ENCODE measurements around the gene MEP1B.
"Not testable (repeated sequence)": the region's sequence is repeated elsewhere in the genome, so short reads cannot be mapped to it uniquely, and the experiment has no call there.

MEP1B gene

GRCh38 chr18:32183503-32183902, 6.3 kb upstream of the MEP1B start:
- DNase-seq (ENCODE audit: low spot score) = no peak
- Mint-ChIP-seq H3K27ac (no peak overlapping the region), H3K4me3 (no peak overlapping the region), H3K27me3 (ENCODE audit: low read depth) (peaks cover 5% of the 10 kb centered on the region), H3K36me3 (ENCODE audit: low read depth) (no peaks in the 10 kb centered on the region), H3K9me3 (peaks cover 16% of the 10 kb centered on the region), H3K4me1 (ENCODE audit: low read depth) (no peaks in the 10 kb centered on the region)

GRCh38 chr18:32190209-32190608, 370 bp downstream of the MEP1B start:
- Mint-ChIP-seq H3K4me3 (no peak overlapping the region), H3K36me3 (ENCODE audit: low read depth) (no peaks in the 10 kb centered on the region), H3K27me3 (ENCODE audit: low read depth) (peaks cover 5% of the 10 kb centered on the region), H3K27ac (no peak overlapping the region), H3K9me3 (no peaks in the 10 kb centered on the region), H3K4me1 (ENCODE audit: low read depth) (no peaks in the 10 kb centered on the region)
- DNase-seq (ENCODE audit: low spot score) = no peak

- Mint-ChIP-seq H3K36me3 (ENCODE audit: low read depth) (no peaks in the 10 kb centered on the region), H3K9me3 (no peaks in the 10 kb centered on the region), H3K4me3 (no peak overlapping the region), H3K27ac (no peak overlapping the region), H3K4me1 (ENCODE audit: low read depth) (no peaks in the 10 kb centered on the region), H3K27me3 (ENCODE audit: low read depth) (peaks cover 2% of the 10 kb centered on the region)
- no peak for DNase-seq (ENCODE audit: low spot score)
Measured at GRCh38 chr18:32195881-32196815, 6.3 kb downstream of the MEP1B start.

DNA sequence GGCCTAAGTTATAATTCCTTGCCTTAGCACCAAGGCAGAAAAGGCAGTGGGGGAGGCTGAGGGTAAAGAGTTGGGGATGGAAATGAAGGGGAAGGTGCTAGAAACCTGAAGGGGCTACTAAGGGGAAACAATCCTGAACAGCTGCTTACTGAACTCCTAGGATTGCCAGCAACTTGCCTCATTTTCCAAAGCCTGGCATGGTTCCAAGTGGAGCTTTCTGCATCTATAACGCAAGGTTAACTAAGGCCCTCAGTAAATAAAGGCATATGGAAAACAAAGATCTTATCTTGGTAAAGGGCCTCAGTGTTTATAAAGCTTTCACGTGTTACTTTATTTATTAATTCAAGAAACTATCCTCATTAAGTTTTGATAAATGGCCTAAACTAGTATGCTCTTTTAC, 10.9 kb downstream of the MEP1B start:
- Mint-ChIP-seq H3K27ac (no peak overlapping the region), H3K4me1 (ENCODE audit: low read depth) (no peaks in the 10 kb centered on the region), H3K36me3 (ENCODE audit: low read depth) (no peaks in the 10 kb centered on the region), H3K9me3 (no peaks in the 10 kb centered on the region), H3K4me3 (no peak overlapping the region), H3K27me3 (ENCODE audit: low read depth) (peaks cover 8% of the 10 kb centered on the region)
- DNase-seq (ENCODE audit: low spot score) = no peak

DNA sequence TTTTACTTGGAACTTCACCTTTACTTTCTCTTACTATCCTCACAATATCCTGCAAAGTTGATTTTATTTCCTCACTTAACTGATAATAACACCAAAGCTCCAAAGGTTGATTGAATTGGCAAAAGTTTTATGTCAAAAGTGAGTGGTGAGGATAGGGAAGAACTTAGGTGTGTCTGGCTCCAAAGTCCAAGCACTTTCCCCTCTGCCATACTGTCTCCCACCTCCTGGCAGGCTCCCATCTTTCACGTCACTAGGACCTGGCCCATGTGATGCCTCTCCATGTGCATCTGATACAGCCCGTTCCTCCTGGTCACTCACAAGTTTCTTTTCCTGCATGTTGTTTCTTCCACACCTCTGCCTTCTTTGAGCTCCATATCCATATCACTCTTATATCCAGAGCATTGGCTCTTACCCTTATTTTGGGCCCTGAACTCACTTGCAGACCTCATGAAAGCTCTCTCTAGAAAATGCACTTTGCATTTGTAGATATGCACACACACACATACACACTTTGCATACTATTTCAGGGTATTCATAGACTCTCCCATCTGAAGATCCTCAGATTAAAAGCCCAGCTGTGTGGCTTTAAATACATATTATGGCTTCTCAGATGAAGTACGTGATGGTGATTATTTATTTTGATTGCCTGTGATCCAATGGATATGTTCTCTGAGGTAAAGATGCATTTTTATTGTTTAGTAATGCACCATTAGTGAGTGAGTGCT, 12.3 kb downstream of the MEP1B start:
- Mint-ChIP-seq H3K27ac (no peak overlapping the region), H3K36me3 (ENCODE audit: low read depth) (no peaks in the 10 kb centered on the region), H3K9me3 (no peaks in the 10 kb centered on the region), H3K4me3 (no peak overlapping the region), H3K27me3 (ENCODE audit: low read depth) (peaks cover 8% of the 10 kb centered on the region), H3K4me1 (ENCODE audit: low read depth) (no peaks in the 10 kb centered on the region)
- DNase-seq (ENCODE audit: low spot score) = no peak

DNA sequence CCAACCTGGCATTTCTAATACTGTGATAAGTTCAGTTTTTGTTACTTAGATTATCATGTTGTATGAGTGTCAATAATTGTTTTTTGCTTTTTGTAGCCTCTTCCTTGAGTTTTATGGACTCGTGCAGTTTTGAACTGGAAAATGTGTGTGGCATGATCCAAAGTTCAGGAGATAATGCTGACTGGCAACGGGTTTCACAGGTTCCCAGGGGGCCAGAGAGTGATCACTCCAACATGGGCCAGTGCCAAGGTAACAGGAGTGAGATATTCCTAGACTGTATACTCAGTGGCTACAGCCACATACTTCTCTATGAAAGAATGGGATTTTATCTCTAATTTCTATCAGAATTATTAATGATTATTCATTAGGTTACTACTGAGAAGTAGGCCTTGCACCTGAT, 18.2 kb downstream of the MEP1B start:
- Mint-ChIP-seq H3K4me1 (ENCODE audit: low read depth) (no peaks in the 10 kb centered on the region), H3K27me3 (ENCODE audit: low read depth) (peaks cover 8% of the 10 kb centered on the region), H3K36me3 (ENCODE audit: low read depth) (no peaks in the 10 kb centered on the region), H3K27ac (no peak overlapping the region), H3K9me3 (no peaks in the 10 kb centered on the region), H3K4me3 (no peak overlapping the region)
- no peak for DNase-seq (ENCODE audit: low spot score)

- no peaks in the 10 kb centered on the region for H3K9me3 Mint-ChIP-seq
- H3K4me1 Mint-ChIP-seq (ENCODE audit: low read depth) = no peaks in the 10 kb centered on the region
- H3K27me3 Mint-ChIP-seq (ENCODE audit: low read depth) = peaks cover 8% of the 10 kb centered on the region
- H3K27ac Mint-ChIP-seq = no peak overlapping the region
- no peaks in the 10 kb centered on the region for H3K36me3 Mint-ChIP-seq (ENCODE audit: low read depth)
- DNase-seq (ENCODE audit: low spot score) = no peak
- no peak overlapping the region for H3K4me3 Mint-ChIP-seq
Measured at GRCh38 chr18:32208577-32208976, 18.7 kb downstream of the MEP1B start.

DNA sequence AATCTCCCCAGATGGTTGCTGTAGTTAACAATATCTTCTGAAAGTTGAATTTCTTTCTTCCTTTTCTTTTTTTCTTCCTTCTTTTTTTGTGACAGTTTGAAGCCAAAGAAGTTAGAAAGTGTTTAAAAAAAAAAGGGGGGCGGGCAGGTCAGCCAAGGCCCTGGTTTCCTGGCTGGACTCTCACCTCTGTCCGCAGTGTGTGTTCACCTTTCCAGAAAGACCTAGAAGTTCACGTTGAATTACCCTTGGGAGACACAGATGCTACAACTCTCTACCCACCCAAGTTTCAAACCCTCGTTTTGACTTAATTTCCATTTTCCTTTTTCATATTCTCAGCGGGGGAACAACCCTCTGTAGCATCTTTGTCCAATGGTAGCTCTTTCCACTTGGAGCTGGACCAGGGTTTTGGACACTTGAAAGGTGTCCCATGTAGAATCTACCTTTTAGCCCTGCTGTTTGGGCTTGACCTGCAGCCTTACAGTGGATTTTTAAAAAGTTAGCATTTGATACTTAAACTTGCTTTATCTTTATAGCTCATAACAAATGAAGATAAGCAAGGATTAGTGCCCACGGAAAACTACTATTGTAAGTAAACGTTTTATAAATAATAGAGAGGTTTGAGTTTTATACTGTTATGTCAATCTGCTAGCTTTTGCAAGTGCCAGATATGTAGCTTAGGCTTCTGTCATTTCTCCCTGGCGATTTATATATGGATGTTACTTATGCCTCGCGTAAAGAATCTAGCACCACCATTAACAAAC, 20.0 kb downstream of the MEP1B start:
- H3K4me1 Mint-ChIP-seq (ENCODE audit: low read depth) = no peaks in the 10 kb centered on the region
- no peaks in the 10 kb centered on the region for H3K36me3 Mint-ChIP-seq (ENCODE audit: low read depth)
- DNase-seq (ENCODE audit: low spot score) = no peak
- H3K9me3 Mint-ChIP-seq = no peaks in the 10 kb centered on the region
- H3K27me3 Mint-ChIP-seq (ENCODE audit: low read depth) = no peaks in the 10 kb centered on the region
- H3K27ac Mint-ChIP-seq = no peak overlapping the region
- H3K4me3 Mint-ChIP-seq = no peak overlapping the region

GRCh38 chr18:32213693-32214092, 23.9 kb downstream of the MEP1B start:
- no peaks in the 10 kb centered on the region for H3K36me3 Mint-ChIP-seq (ENCODE audit: low read depth)
- no peak overlapping the region for H3K4me3 Mint-ChIP-seq
- no peak for DNase-seq (ENCODE audit: low spot score)
- no peaks in the 10 kb centered on the region for H3K27me3 Mint-ChIP-seq (ENCODE audit: low read depth)
- no peaks in the 10 kb centered on the region for H3K4me1 Mint-ChIP-seq (ENCODE audit: low read depth)
- H3K27ac Mint-ChIP-seq = no peak overlapping the region
- H3K9me3 Mint-ChIP-seq = no peaks in the 10 kb centered on the region

GRCh38 chr18:32216390-32216789, 26.6 kb downstream of the MEP1B start:
- no peak for DNase-seq (ENCODE audit: low spot score)
- no peak overlapping the region for H3K4me3 Mint-ChIP-seq
- no peak overlapping the region for H3K27ac Mint-ChIP-seq
- H3K4me1 Mint-ChIP-seq (ENCODE audit: low read depth) = no peaks in the 10 kb centered on the region
- H3K36me3 Mint-ChIP-seq (ENCODE audit: low read depth) = no peaks in the 10 kb centered on the region
- H3K27me3 Mint-ChIP-seq (ENCODE audit: low read depth) = no peaks in the 10 kb centered on the region
- no peaks in the 10 kb centered on the region for H3K9me3 Mint-ChIP-seq

- H3K4me1 Mint-ChIP-seq (ENCODE audit: low read depth) = no peaks in the 10 kb centered on the region
- H3K9me3 Mint-ChIP-seq = no peaks in the 10 kb centered on the region
- no peaks in the 10 kb centered on the region for H3K27me3 Mint-ChIP-seq (ENCODE audit: low read depth)
- no peak for DNase-seq (ENCODE audit: low spot score)
- no peaks in the 10 kb centered on the region for H3K36me3 Mint-ChIP-seq (ENCODE audit: low read depth)
- no peak overlapping the region for H3K4me3 Mint-ChIP-seq
- no peak overlapping the region for H3K27ac Mint-ChIP-seq
Measured at GRCh38 chr18:32219431-32220018, 29.7 kb downstream of the MEP1B start.

DNA sequence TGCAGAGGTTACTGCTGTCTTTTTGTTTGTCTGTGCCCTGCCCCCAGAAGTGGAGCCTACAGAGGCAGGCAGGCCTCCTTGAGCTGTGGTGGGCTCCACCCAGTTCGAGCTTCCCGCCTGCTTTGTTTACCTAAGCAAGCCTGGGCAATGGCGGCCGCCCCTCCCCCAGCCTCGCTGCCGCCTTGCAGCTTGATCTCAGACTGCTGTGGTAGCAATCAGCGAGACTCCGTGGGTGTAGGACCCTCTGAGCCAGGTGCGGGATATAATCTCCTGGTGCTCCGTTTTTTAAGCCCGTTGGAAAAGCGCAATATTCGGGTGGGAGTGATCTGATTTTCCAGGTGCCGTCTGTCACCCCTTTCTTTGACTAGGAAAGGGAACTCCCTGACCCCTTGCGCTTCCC, 43.5 kb downstream of the MEP1B start:
- H3K36me3 Mint-ChIP-seq (ENCODE audit: low read depth); DNase-seq (ENCODE audit: low spot score); H3K4me1 Mint-ChIP-seq (ENCODE audit: low read depth); H3K27me3 Mint-ChIP-seq (ENCODE audit: low read depth); H3K27ac Mint-ChIP-seq; H3K9me3 Mint-ChIP-seq; H3K4me3 Mint-ChIP-seq: not testable (repeated sequence)

DNA sequence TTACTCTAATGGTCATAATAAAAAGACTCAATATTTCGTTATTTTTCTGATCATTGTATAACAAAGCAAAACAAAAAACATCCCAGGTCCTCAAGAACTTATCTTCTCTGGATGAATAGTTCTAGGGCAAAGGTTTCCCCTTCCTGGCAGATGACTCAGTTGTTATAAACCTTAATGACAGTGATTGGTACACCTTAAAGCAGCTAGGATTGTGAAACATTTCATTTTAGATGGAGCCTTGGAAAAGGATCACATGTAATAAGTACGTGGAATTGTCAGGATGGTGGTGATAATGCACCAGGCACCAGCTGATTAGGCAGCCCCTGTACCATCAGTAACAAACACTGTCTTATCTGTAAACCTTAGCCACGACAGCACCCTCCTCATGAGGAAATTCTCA, 47.2 kb downstream of the MEP1B start:
- Mint-ChIP-seq H3K36me3 (ENCODE audit: low read depth) (no peaks in the 10 kb centered on the region), H3K27me3 (ENCODE audit: low read depth) (peaks cover 9% of the 10 kb centered on the region), H3K27ac (no peak overlapping the region), H3K4me3 (no peak overlapping the region), H3K9me3 (no peaks in the 10 kb centered on the region), H3K4me1 (ENCODE audit: low read depth) (no peaks in the 10 kb centered on the region)
- no peak for DNase-seq (ENCODE audit: low spot score)

Data from T-helper 2 cell treated with Interferon-gamma antibody and Interleukin-4, amounts not matched to agents 5 μg/mL and 100 μg/mL, for 36 hours (primary cell).